NCI-H1694 treated with DMSO at 0.1 percent for 48 hours (cell line): Measurements from ENCODE around the gene LYPD6.

ENCODE experiments used
- DNase-seq: peaks from one replicate; lab custom pipeline; 2025; lab: John Stamatoyannopoulos, UW

LYPD6 gene

DNA sequence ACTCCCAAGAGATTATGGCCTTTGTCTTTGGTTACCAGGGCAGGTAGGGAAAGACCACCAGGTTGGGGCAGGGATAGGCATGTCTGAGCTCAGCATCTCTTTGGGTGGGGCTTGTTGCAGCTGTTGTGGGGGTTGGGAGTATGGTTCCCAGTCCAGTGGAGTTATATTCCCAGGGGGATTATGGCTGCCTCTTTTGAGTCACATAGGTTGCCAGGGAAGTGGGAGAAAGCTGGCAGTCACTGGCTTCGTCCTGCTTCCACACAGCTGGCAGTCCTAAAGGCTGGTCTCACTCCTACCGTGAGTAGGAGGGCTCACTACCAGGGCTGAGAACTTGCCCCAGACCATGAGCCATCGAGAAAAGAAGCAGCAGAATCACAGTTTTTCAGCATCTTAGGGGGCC lies 79.1 kb downstream of the LYPD6 start:
- DNase-seq: no peak

- no peak for DNase-seq
Measured at GRCh38 chr2:149410701-149411484, 80.5 kb downstream of the LYPD6 start.

GRCh38 chr2:149413487-149413886 lies 83.1 kb downstream of the LYPD6 start:
- no peak for DNase-seq

- DNase-seq: no peak
Measured at GRCh38 chr2:149415086-149415485, 84.7 kb downstream of the LYPD6 start.

- DNase-seq: no peak
Measured at GRCh38 chr2:149418065-149418464, 87.7 kb downstream of the LYPD6 start.

DNA sequence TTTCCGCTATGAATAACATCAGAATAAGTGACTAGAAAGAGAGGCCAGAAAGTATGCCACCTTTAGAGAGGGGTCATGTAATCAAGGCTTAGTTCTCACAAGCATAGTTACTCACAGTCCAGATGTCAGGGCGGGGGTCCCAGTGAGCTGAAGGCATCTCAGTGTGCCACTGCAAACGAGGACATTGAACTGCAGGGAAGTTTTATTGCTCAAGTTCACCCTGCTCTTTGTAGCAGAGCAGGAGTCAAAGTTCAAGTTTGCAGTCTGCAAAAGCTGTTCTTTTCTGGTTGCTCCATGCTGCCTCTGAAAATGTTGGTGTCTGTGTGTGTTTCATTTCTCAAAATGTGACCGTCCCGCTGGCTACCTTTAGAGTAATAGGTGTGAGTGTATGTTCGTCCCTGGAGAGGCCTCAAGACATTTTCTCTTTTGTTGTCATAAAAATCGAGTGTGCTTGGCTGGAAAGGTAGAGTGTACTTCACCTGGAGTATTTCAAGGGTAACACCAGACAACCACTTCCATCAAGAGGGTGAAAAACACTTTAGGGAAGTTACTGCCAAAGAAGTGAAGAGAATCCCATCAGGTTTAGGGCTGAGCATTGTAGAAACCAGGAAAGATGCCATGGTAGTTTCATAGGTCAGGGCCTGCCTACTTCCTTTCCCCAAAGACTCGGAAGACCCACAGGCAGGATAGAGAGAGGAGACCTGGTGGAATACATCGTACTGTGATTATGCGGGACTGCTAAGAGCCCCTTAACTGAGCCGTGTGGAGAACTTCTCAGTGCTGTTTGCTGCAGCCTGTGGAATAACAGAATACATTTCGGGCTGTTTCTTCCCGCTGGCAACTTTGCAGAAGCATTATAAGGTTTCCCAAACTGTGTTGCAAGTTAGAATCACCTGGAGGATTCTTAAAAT lies 89.9 kb downstream of the LYPD6 start:
- no peak for DNase-seq

- no peak for DNase-seq
Measured at GRCh38 chr2:149421791-149422190, 91.4 kb downstream of the LYPD6 start.

- no peak for DNase-seq
Measured at GRCh38 chr2:149422337-149422990, 92.1 kb downstream of the LYPD6 start.

GRCh38 chr2:149422991-149423338 lies 92.6 kb downstream of the LYPD6 start:
- no peak for DNase-seq

GRCh38 chr2:149423630-149424029 lies 93.2 kb downstream of the LYPD6 start:
- no peak for DNase-seq

GRCh38 chr2:149427387-149427786 lies 97.0 kb downstream of the LYPD6 start:
- DNase-seq: no peak

DNA sequence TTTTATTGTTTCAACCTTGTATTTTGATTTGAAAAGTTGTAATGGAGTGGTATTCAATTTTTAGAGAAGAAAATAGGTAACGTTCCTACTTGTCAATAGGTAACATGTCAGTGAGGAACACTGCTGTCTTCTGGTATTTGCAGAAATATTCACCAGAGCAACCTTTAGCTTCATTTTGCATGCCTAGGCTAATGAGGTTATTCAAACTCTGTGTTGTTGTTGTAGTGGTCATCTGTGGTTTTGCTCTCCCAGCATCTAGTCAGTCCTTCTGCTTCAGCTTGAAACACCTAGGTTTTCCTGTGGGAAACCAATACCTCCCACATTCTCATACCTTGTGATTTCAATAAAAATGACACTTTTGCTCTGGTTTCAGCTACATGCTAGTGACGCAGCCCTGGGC lies 98.4 kb downstream of the LYPD6 start:
- DNase-seq: no peak

DNA sequence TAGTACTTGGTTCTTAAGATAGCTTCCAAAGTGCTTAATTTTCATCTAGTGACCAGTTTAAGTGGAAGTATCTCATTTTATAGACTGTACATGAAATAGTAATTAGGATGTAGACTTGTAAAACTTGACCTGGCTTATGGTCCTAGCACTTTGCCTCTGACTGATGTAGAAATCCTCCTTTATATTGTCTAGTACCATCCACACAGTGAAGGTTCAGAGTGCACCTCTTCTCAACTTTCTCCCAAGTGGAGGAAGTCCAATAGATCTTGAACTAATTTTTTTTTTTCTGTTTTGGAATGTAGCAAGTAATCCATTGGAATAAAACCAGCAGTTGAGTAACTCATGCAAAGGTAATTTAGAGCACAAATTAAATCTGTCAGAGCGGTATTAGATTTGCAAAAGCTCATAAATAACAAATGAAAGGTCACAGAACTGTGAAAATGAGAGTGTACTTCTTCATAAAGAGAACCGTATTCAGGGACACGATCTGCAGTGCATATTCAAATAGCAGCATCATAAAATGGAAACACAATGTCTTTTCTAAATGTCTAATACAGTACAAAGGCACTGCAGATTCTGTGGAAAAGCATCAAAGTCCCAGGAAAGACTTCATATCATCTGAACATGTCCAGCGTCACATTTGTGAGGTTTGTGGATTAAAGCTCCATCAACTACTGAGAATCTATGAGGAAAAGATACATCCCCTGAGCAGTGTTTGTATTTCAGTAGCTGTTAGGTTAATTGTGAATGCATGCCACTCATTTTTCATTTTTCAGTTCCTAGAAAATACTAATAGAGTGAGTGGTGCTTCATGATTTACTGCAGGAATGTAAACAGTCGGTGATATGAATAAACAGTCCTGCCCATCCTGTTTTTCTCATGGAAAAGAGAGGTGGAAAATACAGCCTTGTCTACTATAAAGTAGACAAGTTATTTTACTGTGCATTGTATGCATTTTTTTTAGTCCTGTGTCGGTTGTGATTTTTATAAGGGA lies 100.7 kb downstream of the LYPD6 start:
- peak; percentile 3 for DNase-seq

- no peak for DNase-seq
Measured at GRCh38 chr2:149438330-149438960, 108.1 kb downstream of the LYPD6 start.

GRCh38 chr2:149441255-149441654 lies 110.9 kb downstream of the LYPD6 start:
- no peak for DNase-seq

- no peak for DNase-seq
Measured at GRCh38 chr2:149442346-149442745, 112.0 kb downstream of the LYPD6 start.

DNA sequence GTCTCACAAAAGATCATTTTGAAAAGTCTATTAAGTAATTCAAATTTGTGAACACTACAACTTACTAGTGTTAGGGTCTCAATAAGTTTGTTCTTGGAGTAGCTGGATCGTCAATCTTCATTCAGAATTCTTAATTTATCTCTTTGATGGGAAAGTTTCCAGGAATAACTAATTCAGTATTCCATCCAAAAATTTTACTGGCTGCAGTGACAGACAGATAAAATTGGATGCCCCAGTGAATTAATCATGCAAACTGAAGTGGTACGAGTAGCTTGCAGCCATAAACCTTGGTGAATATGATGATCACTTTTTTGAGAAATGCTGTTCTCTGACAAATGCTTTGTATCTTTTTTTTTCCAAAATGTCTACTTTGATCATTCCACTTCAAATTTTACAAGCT lies 112.8 kb downstream of the LYPD6 start:
- no peak for DNase-seq

DNA sequence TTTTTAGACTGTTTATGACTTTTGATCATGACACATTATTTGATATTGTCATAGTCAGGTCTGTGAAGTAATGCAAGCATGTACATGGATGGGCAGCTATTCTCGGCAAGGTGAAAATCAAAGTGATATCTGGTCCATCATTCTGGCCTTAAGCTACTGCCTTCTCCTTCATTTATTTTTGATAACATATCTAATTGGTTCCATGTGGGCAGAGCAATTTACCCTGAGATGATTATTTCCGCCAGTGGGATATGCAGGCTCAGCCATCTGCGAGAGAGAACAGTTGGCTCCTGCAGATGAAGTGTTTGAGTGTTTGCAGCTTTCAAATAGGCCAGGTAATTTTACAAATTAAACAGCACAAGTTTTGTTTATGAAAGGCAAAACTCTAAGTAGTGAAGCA lies 116.4 kb downstream of the LYPD6 start:
- peak; percentile 9 for DNase-seq

DNA sequence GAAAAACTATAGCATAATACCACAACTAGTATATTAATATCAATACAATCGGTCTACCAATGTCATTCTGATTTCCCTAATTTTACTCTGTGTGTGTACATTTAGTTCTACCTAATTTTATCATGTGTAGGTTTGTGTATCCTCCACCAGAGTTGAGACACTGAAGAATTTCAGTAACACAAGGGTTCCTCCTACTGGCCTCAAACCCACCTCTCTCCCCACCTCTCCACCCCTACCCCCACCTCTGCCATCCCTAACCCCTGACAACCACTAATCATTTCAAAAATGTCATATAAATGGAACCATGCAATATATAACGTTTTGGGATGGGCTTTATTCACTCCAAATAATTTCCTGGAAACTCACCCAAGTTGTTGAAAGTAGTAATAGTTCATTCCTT lies 117.9 kb downstream of the LYPD6 start:
- no peak for DNase-seq

DNA sequence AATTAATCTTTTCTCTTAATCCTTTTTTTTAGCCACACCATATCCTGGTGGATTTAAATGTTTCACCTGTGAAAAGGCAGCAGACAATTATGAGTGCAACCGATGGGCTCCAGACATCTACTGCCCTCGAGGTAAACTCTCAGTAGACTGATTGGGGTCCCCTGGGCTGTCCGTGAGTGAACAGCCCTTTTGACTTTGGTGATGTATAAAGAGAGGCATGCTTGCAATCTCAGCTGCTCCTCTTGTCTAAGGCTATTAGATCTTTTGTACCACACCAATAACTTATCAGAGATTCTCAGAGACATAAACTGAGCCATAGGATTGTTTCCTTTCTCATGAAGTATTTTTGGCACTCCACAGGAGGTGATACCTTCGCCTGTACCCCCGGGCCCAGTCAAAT lies 118.6 kb downstream of the LYPD6 start:
- no peak for DNase-seq
